Right atrium auricular region (tissue), 2 donors: ENCODE data around the gene PSRC1. TPM values are rescaled to one million over a fixed set of nuclear protein-coding genes. Genes with fewer than 3 reads are reported as not detected.
"Not testable (repeated sequence)": the region's sequence is repeated elsewhere in the genome, so short reads cannot be mapped to it uniquely, and the experiment has no call there.

Experiments used
- DNase-seq: peaks from one replicate; pipeline ENCODE4 v3.0.0-alpha.2; 2019; ENCODE audit warnings: low spot score
- H3K27ac ChIP-seq, 2 donors: fragments of 200-600 bp; sonication (generic); 1 replicate in 1 of 2; 2 replicates in 1 of 2; pipeline ENCODE4 v1.5.1; 2016 to 2019
- H3K27me3 ChIP-seq, 2 donors: fragments of 200-600 bp; sonication (generic); one replicate each; pipeline versions ENCODE4 v1.5.1 to v1.6.0; 2017 to 2019
- H3K36me3 ChIP-seq: fragments of 200-600 bp; sonication (generic); one replicate; pipeline ENCODE4 v1.5.1; 2016
- H3K4me1 ChIP-seq, 2 donors: fragments of 200-600 bp; sonication (generic); one replicate each; pipeline versions ENCODE4 v1.5.1 to v1.6.0; 2017 to 2019
- H3K4me3 ChIP-seq, 2 donors: fragments of 200-600 bp; sonication (generic); 1 replicate in 1 of 2; 2 replicates in 1 of 2; pipeline ENCODE4 v1.5.1; 2017 to 2019; ENCODE audit warnings: mild to moderate bottlenecking in 1 of 2, moderate library complexity in 1 of 2
- H3K9me3 ChIP-seq, 2 donors: fragments of 200-600 bp; sonication (generic); one replicate each; pipeline ENCODE4 v1.5.1; 2019
- CTCF ChIP-seq, 2 donors: fragments of 200-600 bp; sonication (generic); IDR thresholded peaks; one replicate each; pipeline ENCODE4 v1.5.1; 2019; ENCODE audit warnings: antibody characterized with exemption in 2 of 2
- total RNA-seq, 2 donors: library from RNA; depleted of rRNA; stranded (reverse); fragments of >200 nt; gene quantifications; one replicate each; pipeline ENCODE4 v1.1.0, GENCODE V29; 2016

The PSRC1 gene
- total RNA-seq, 2 donors from 2014 or later: 2.2 to 2.4 TPM

GRCh38 chr1:109309347-109309746, 26.4 kb upstream of the PSRC1 start:
- Histone ChIP-seq H3K9me3 (no peaks in the 10 kb centered on the region), H3K27me3 (no peaks in the 10 kb centered on the region), H3K4me1 (peaks cover 0 to 44% of the 10 kb centered on the region in 2 donors), H3K36me3 (peaks cover 37% of the 10 kb centered on the region), H3K27ac (peak overlapping the region; percentile 90 to 94), H3K4me3 (no peak overlapping the region)
- no peak for DNase-seq
- no peak for TF ChIP-seq CTCF (IDR thresholded peaks at IDR 0.05)

- no peak overlapping the region for H3K4me3 ChIP-seq
- peak overlapping the region; percentile 90 to 94 for H3K27ac ChIP-seq
- no peak for DNase-seq
Observed at GRCh38 chr1:109307274-109308021, 24.5 kb upstream of the PSRC1 start.

GRCh38 chr1:109306832-109307273, 23.9 kb upstream of the PSRC1 start, which contains the start of gene MYBPHL:
TSS of gene MYBPHL (minus strand) at chr1:109307011. CDS start at chr1:109306991, 20 bp downstream.
- Histone ChIP-seq H3K4me1 (peaks cover 0 to 57% of the 10 kb centered on the region in 2 donors), H3K27ac (peak within 1 kb of the TSS; percentile 90 to 94)
- no peak for DNase-seq

More at GRCh38 chr1:109307274-109308021, 24.5 kb upstream of the PSRC1 start:
- Histone ChIP-seq H3K4me1 (peaks cover 0 to 55% of the 10 kb centered on the region in 2 donors), H3K36me3 (peaks cover 18% of the 10 kb centered on the region), H3K27me3 (no peaks in the 10 kb centered on the region), H3K9me3 (no peaks in the 10 kb centered on the region)
- no peak for TF ChIP-seq CTCF (IDR thresholded peaks at IDR 0.05)

GRCh38 chr1:109305991-109306390, 23.0 kb upstream of the PSRC1 start:
- not testable (repeated sequence) for DNase-seq, H3K27me3 ChIP-seq, H3K9me3 ChIP-seq
- H3K27ac ChIP-seq: peak overlapping the region; percentile 90 to 94
- peak overlapping the region; percentile 39 to 50 for H3K4me3 ChIP-seq
- peaks cover 0 to 57% of the 10 kb centered on the region in 2 donors for H3K4me1 ChIP-seq
- H3K36me3 ChIP-seq: peaks cover 13% of the 10 kb centered on the region

More at GRCh38 chr1:109306832-109307273, 23.9 kb upstream of the PSRC1 start, which contains the start of gene MYBPHL:
- no peaks in the 10 kb centered on the region for H3K9me3 ChIP-seq
- TF ChIP-seq CTCF (IDR thresholded peaks at IDR 0.05): no peak
- H3K36me3 ChIP-seq: peaks cover 13% of the 10 kb centered on the region
- peak within 1 kb of the TSS; percentile 39 to 50 for H3K4me3 ChIP-seq
- H3K27me3 ChIP-seq: no peaks in the 10 kb centered on the region

- Histone ChIP-seq H3K4me3 (no peak overlapping the region), H3K9me3 (no peaks in the 10 kb centered on the region), H3K27ac (peak overlapping the region; percentile 90 to 94), H3K4me1 (peaks cover 0 to 71% of the 10 kb centered on the region in 2 donors), H3K36me3 (peaks cover 6% of the 10 kb centered on the region), H3K27me3 (no peaks in the 10 kb centered on the region)
- no peak for DNase-seq
- no peak for TF ChIP-seq CTCF (IDR thresholded peaks at IDR 0.05)
Observed at GRCh38 chr1:109304226-109304920, 21.4 kb upstream of the PSRC1 start.

- Histone ChIP-seq H3K9me3 (no peaks in the 10 kb centered on the region), H3K27me3 (no peaks in the 10 kb centered on the region), H3K27ac (peak overlapping the region; percentile 90 to 94), H3K4me3 (no peak overlapping the region), H3K4me1 (peaks cover 0 to 73% of the 10 kb centered on the region in 2 donors), H3K36me3 (no peaks in the 10 kb centered on the region)
- DNase-seq: no peak
- TF ChIP-seq CTCF (IDR thresholded peaks at IDR 0.05): no peak
Observed at GRCh38 chr1:109301874-109302273, 18.9 kb upstream of the PSRC1 start.
